Liver (tissue), 3 donors: ENCODE results near the gene CLEC5A.

Experiments
- ATF3 ChIP-seq: IDR thresholded peaks from 2 replicates; pipeline ENCODE4 v1.6.1; 2016; ENCODE audit warnings: antibody characterized with exemption
- CTCF ChIP-seq: fragments of 150-350 bp; IDR thresholded peaks from 2 replicates; pipeline ENCODE4 v1.5.1; 2017; ENCODE audit warnings: improper control_type of control experiment, low read depth, low read length; ENCODE audit not compliant: missing input control
- FOXA1 ChIP-seq: IDR thresholded peaks from 2 replicates; pipeline ENCODE4 v1.6.1; 2016; ENCODE audit warnings: antibody characterized with exemption
- GABPA ChIP-seq, 2 donors: IDR thresholded peaks in 1 of 2; conservative IDR thresholded peaks in 1 of 2; 2 replicates each; pipeline ENCODE4 v1.6.1; 2016; ENCODE audit warnings: antibody characterized with exemption in 2 of 2, mild to moderate bottlenecking in 1 of 2, moderate library complexity in 1 of 2
- HNF4G ChIP-seq: IDR thresholded peaks from 2 replicates; pipeline ENCODE4 v1.6.1; 2016; ENCODE audit warnings: antibody characterized with exemption
- JUND ChIP-seq, 2 donors: IDR thresholded peaks; 2 replicates each; pipeline ENCODE4 v1.6.1; 2016; ENCODE audit warnings: antibody characterized with exemption in 2 of 2
- MAX ChIP-seq: IDR thresholded peaks from 2 replicates; pipeline ENCODE4 v1.6.1; 2016; ENCODE audit warnings: antibody characterized with exemption
- NR2F2 ChIP-seq: IDR thresholded peaks from 2 replicates; pipeline ENCODE4 v1.6.1; 2016; ENCODE audit warnings: antibody characterized with exemption
- RAD21 ChIP-seq, 2 donors: IDR thresholded peaks; 2 replicates each; pipeline ENCODE4 v1.6.1; 2016; ENCODE audit warnings: antibody characterized with exemption in 2 of 2, mild to moderate bottlenecking in 2 of 2
- REST ChIP-seq: IDR thresholded peaks from 2 replicates; pipeline ENCODE4 v1.6.1; 2016; ENCODE audit warnings: antibody characterized with exemption, mild to moderate bottlenecking
- RXRA ChIP-seq, 2 donors: IDR thresholded peaks; 2 replicates each; pipeline ENCODE4 v1.6.1; 2017 to 2018; ENCODE audit warnings: antibody characterized with exemption in 2 of 2, mild to moderate bottlenecking in 1 of 2
- SP1 ChIP-seq: IDR thresholded peaks from 2 replicates; pipeline ENCODE4 v1.6.1; 2018; ENCODE audit warnings: antibody characterized with exemption, mild to moderate bottlenecking
- TAF1 ChIP-seq: conservative IDR thresholded peaks from 2 replicates; pipeline ENCODE4 v1.6.1; 2016; ENCODE audit warnings: antibody characterized with exemption, mild to moderate bottlenecking
- YY1 ChIP-seq: IDR thresholded peaks from 2 replicates; pipeline ENCODE4 v1.6.1; 2016; ENCODE audit warnings: antibody characterized with exemption, mild to moderate bottlenecking
- donor health status: healthy.
- donor health status: healthy.

- TF ChIP-seq CTCF (no peak), MAX (no peak), YY1 (no peak), REST (no peak), JUND (IDR thresholded peaks at IDR 0.05) (no peak), RAD21 (IDR thresholded peaks at IDR 0.05) (no peak), TAF1 (no peak), RXRA (IDR thresholded peaks at IDR 0.05) (no peak), SP1 (no peak), HNF4G (no peak), ATF3 (no peak), GABPA (IDR thresholded peaks at IDR 0.05 in 1 of 2, conservative IDR thresholded peaks at IDR 0.05 in 1 of 2) (no peak), NR2F2 (no peak), FOXA1 (no peak)
These were observed 5.7 kb upstream of the CLEC5A start for GRCh38 chr7:141952461-141952860.
